GM18505 (cell line): Measurements from ENCODE around the gene TAF15.

ENCODE experiments used
- ATAC-seq: cut with Tn5 transposase; IDR thresholded peaks from one replicate; pipeline ENCODE4 v1.9.1; 2021; ENCODE audit not compliant: unreplicated experiment
- POLR2A ChIP-seq: IDR thresholded peaks from 4 replicates; pipeline ENCODE4 v1.6.1; 2011; ENCODE audit warnings: borderline replicate concordance; ENCODE audit not compliant: insufficient read depth, insufficient read length; ENCODE audit errors: extremely low read depth

Gene TAF15

GRCh38 chr17:35795007-35795870 is 14.0 kb upstream of the TAF15 start, which contains the start of gene MMP28:
TSS of gene MMP28 (minus strand) at chr17:35795641. CDS start at chr17:35795377, 264 bp downstream.
- no peak for TF ChIP-seq POLR2A
- no peak for ATAC-seq

GRCh38 chr17:35795871-35796265 is 13.4 kb upstream of the TAF15 start:
- no peak for ATAC-seq
- TF ChIP-seq POLR2A: no peak

- no peak for TF ChIP-seq POLR2A
Observed at GRCh38 chr17:35796942-35797341, 12.3 kb upstream of the TAF15 start.

GRCh38 chr17:35797370-35797769 is 11.9 kb upstream of the TAF15 start:
- no peak for ATAC-seq
- TF ChIP-seq POLR2A: no peak

More at GRCh38 chr17:35796942-35797341, 12.3 kb upstream of the TAF15 start:
- ATAC-seq: no peak

GRCh38 chr17:35797918-35798317 is 11.4 kb upstream of the TAF15 start:
- TF ChIP-seq POLR2A: no peak
- no peak for ATAC-seq

GRCh38 chr17:35799942-35800341 is 9.3 kb upstream of the TAF15 start:
- no peak for TF ChIP-seq POLR2A
- no peak for ATAC-seq

- no peak for ATAC-seq
- no peak for TF ChIP-seq POLR2A
Observed at GRCh38 chr17:35801583-35802224, 7.6 kb upstream of the TAF15 start.

- no peak for ATAC-seq
- no peak for TF ChIP-seq POLR2A
Observed at GRCh38 chr17:35804658-35805192, 4.6 kb upstream of the TAF15 start.

GRCh38 chr17:35807371-35808144 is 1.7 kb upstream of the TAF15 start:
- ATAC-seq: no peak
- TF ChIP-seq POLR2A: no peak

GRCh38 chr17:35808240-35808961 is 883 bp upstream of the TAF15 start:
- ATAC-seq: no peak
- TF ChIP-seq POLR2A: no peak

- ATAC-seq: no peak
Observed at GRCh38 chr17:35809855-35810461, 674 bp downstream of the TAF15 start.

GRCh38 chr17:35811759-35812158 is 2.5 kb downstream of the TAF15 start:
- no peak for TF ChIP-seq POLR2A
- no peak for ATAC-seq

More at GRCh38 chr17:35809855-35810461, 674 bp downstream of the TAF15 start:
- no peak for TF ChIP-seq POLR2A
